Measurements from ENCODE around the gene HK1. TPM values are rescaled to one million over a fixed set of nuclear protein-coding genes. Genes with fewer than 3 reads are reported as not detected.
A peak's percentile ranks its signal among the peaks of the same experiment; 100 is the strongest.

HK1 gene
- total RNA-seq, 1 donor from 2014 or later: 84.0 TPM

DNA sequence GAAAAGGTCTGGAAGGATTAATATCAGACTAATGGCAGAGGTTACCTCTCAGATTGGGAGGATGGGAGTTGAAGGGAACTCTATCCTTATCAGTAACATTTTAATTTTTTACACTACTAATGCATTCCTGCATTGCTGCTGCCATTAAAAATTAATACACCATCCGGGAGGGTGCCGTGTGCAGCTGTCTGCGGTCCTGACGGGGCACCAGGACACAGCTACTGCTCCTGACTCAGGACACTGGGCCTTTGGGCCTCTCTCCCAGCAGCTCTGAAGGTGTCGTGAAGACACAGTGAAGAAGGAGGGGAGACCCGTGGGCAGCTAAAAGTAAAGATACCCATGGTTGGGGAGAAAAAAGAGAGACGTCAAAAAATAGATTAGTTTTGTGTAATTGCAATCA lies 23.4 kb upstream of the HK1 start:
- Histone ChIP-seq H3K27ac (no peak overlapping the region), H3K36me3 (peaks cover 3% of the 10 kb centered on the region), H3K4me1 (no peaks in the 10 kb centered on the region), H3K9me3 (no peaks in the 10 kb centered on the region), H3K27me3 (no peaks in the 10 kb centered on the region), H3K4me3 (no peak overlapping the region)
- intact Hi-C loops (cut with DNase I): no loop called here
- TF ChIP-seq, protein P1, sequence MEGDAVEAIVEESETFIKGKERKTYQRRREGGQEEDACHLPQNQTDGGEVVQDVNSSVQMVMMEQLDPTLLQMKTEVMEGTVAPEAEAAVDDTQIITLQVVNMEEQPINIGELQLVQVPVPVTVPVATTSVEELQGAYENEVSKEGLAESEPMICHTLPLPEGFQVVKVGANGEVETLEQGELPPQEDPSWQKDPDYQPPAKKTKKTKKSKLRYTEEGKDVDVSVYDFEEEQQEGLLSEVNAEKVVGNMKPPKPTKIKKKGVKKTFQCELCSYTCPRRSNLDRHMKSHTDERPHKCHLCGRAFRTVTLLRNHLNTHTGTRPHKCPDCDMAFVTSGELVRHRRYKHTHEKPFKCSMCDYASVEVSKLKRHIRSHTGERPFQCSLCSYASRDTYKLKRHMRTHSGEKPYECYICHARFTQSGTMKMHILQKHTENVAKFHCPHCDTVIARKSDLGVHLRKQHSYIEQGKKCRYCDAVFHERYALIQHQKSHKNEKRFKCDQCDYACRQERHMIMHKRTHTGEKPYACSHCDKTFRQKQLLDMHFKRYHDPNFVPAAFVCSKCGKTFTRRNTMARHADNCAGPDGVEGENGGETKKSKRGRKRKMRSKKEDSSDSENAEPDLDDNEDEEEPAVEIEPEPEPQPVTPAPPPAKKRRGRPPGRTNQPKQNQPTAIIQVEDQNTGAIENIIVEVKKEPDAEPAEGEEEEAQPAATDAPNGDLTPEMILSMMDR (IDR thresholded peaks at IDR 0.05): no peak
- DNase-seq: no peak
- ATAC-seq: no peak

DNA sequence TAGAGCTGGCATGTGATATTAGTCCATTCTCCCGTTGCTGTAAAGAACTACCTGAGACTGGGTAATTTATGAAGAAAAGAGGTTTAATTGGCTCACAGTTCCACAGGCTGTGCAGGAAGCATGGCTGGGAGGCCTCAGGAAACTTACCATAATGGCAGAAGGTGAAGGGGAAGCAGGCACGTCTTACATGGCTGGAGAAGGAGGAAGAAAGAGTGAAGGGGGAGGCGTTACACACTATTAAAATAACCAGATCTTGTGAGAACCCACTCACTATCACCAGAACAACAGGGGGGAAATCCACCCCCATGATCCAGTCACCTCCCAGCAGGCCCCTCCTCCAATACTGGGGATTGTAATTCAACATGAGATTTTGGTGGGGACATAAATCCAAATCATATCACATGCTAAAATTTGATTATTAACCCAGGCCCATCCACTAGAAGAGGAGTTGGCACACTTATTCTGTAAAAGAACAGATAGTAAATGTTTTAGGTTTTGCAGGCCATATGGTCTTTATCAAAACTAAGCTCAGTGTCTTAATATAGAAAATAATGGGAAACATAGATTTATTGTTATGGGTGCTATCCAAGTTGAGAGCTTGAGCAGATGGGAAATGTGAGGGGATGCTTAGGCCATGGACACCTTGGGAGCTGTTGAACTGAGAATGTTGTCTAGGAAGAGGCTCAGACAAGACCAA lies 18.6 kb upstream of the HK1 start:
- intact Hi-C loops (cut with DNase I): no loop called here
- no peak overlapping the region for H3K27ac ChIP-seq
- H3K9me3 ChIP-seq: no peaks in the 10 kb centered on the region
- H3K27me3 ChIP-seq: no peaks in the 10 kb centered on the region
- no peak overlapping the region for H3K4me3 ChIP-seq
- DNase-seq (no peak), ATAC-seq (no peak)
- no peaks in the 10 kb centered on the region for H3K4me1 ChIP-seq
- TF ChIP-seq, protein P1 (IDR thresholded peaks at IDR 0.05): no peak
- H3K36me3 ChIP-seq: no peaks in the 10 kb centered on the region

DNA sequence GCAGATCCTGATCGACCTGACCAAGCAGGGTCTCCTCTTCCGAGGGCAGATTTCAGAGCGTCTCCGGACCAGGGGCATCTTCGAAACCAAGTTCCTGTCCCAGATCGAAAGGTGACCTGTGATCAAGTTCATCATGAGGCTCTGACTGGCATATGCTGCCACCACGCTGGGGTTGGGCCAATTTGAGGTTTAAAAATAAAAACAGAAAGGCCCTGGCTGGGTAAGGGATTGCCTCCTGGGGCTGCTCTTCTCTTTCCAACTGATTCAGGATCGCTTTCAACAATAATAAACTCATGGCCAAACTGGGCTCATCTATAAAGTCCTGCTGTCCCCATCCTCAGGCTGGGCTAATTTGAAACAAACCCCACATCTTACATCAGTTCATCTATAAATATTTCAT lies 17.1 kb upstream of the HK1 start:
- no peaks in the 10 kb centered on the region for H3K36me3 ChIP-seq
- intact Hi-C loops (cut with DNase I): no loop called here

DNA sequence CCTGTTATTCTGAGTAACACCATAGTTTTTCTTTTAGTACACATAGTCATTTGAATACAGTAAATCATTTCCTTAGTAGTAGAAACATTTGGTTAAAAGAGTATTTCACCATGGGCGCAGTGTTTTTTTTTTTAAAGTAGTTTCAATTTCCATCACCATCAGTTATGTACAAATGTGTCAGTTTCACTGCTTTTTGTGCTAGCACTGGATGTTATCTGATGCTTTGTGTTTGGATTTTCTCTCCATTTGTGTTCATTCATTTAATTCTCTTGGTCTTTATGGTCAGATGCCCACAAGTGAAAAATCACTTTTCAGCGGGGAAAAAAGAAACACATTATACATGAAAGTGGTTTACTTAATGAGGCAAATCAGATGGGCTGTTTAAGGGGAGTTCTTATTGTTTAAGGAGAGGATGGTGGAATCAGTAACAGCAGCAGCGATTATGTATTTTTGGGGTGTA lies 16.0 kb upstream of the HK1 start:
- Histone ChIP-seq H3K4me1 (no peaks in the 10 kb centered on the region), H3K9me3 (no peaks in the 10 kb centered on the region), H3K4me3 (no peak overlapping the region), H3K27me3 (no peaks in the 10 kb centered on the region), H3K27ac (no peak overlapping the region), H3K36me3 (no peaks in the 10 kb centered on the region)
- intact Hi-C loops (cut with DNase I): no loop called here
- TF ChIP-seq, protein P1 (IDR thresholded peaks at IDR 0.05): no peak
- ATAC-seq: no peak
- DNase-seq: no peak

More for the DNA sequence above, 17.1 kb upstream of the HK1 start:
- Histone ChIP-seq H3K9me3 (no peaks in the 10 kb centered on the region), H3K27ac (no peak overlapping the region), H3K4me1 (no peaks in the 10 kb centered on the region), H3K27me3 (no peaks in the 10 kb centered on the region), H3K4me3 (no peak overlapping the region)
- ATAC-seq (no peak), DNase-seq (no peak)
- TF ChIP-seq, protein P1 (IDR thresholded peaks at IDR 0.05): no peak

DNA sequence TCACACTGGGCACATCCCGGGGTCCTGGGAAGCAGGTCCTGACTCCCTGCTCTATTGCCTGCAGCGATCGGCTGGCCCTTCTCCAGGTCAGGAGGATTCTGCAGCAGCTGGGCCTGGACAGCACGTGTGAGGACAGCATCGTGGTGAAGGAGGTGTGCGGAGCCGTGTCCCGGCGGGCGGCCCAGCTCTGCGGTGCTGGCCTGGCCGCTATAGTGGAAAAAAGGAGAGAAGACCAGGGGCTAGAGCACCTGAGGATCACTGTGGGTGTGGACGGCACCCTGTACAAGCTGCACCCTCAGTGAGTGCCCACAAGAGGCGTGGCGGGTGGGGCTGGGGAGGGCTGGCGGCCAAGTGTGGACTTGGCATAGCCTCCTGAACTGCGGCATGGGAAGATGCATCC lies 12.8 kb upstream of the HK1 start:
- Histone ChIP-seq H3K27me3 (no peaks in the 10 kb centered on the region), H3K36me3 (no peaks in the 10 kb centered on the region), H3K9me3 (no peaks in the 10 kb centered on the region), H3K4me3 (no peak overlapping the region), H3K4me1 (no peaks in the 10 kb centered on the region), H3K27ac (no peak overlapping the region)
- peak; percentile 36 for ATAC-seq
- TF ChIP-seq, protein P1 (IDR thresholded peaks at IDR 0.05): no peak
- no peak for DNase-seq
- intact Hi-C loops (cut with DNase I): no loop called here

All from upper lobe of right lung (tissue), 1 donor.